Measurements from ENCODE around the gene RSL1D1. TPM values are rescaled to one million over a fixed set of nuclear protein-coding genes. Genes with fewer than 3 reads are reported as not detected.

Gene RSL1D1
- total RNA-seq (2014; rRNA removed; shearing (Covaris generic)): 118 and 137 TPM in 2 replicates

DNA sequence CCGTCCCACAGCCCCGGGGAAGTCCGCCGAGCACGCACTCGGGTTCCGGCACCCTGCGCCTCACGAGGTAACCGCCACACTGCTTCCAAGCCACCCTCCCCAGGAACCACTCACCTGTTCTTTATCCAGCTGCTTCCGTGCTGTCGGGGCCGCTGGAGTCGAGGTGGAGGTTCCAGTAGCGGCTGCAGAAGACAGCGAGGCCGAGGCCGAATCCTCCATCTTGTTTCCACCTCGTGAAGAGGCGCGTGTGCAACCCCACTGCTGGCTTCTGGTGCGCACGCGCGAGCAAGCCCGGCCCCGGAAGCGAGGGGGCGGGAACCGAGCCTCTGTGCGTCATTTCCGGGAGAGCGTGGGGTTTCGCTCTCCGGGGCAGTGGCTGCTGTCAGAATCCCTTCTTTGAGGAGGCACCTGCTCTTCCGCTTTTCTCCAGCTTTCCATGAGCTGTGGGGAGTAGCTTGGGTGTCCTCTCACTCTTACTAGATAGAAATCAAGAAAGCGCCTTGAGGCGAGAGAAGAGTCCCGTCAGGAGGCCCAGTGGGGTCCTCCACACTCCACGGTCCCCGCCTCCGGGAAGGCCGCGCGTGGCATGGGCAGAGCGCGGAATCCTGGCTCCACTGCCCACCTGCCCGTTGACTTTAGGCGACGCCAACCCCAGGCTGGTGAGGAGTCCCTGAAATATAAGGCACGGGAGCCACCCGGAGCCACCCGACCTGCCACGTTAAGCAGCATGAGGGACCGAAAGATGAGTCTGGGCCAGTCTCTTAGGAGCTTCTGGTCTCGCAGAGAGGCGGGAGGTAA is at the start of gene RSL1D1:
Gene RSL1D1, minus strand, starts transcription at position 249 of the 798 bp plus-strand sequence. Its CDS starts 30 bp downstream, at position 219.
- peak; percentile 88 for DNase-seq (ENCODE audit: low read depth)

- DNase-seq (ENCODE audit: low read depth): no peak
Measured at GRCh38 chr16:11901091-11901490, 49.7 kb upstream of the RSL1D1 start.

GRCh38 chr16:11896486-11897176 is 45.3 kb upstream of the RSL1D1 start:
- peak; percentile 10 for DNase-seq (ENCODE audit: low read depth)

DNA sequence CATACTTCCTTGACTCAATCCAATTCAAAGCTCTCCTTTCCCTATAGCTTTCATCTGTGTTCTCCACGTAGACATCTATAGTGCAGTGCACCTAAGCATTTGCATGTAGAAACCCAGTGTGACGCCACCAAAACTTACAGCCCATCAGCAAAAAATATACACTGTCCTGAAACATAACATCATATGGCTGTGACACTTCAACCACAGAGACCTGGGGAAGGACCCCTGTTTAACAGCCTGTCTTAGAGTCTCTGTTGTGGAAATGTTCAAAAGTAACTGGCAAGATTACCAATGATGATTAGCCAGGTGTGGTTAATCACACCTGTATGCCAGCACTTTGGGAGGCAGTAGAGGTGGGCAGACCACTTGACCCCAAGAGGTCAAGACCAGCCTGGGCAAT is 42.2 kb upstream of the RSL1D1 start:
- no peak for DNase-seq (ENCODE audit: low read depth)

- no peak for DNase-seq (ENCODE audit: low read depth)
Measured at GRCh38 chr16:11892761-11893160, 41.4 kb upstream of the RSL1D1 start.

GRCh38 chr16:11890231-11890965 is 39.1 kb upstream of the RSL1D1 start:
- no peak for DNase-seq (ENCODE audit: low read depth)

DNA sequence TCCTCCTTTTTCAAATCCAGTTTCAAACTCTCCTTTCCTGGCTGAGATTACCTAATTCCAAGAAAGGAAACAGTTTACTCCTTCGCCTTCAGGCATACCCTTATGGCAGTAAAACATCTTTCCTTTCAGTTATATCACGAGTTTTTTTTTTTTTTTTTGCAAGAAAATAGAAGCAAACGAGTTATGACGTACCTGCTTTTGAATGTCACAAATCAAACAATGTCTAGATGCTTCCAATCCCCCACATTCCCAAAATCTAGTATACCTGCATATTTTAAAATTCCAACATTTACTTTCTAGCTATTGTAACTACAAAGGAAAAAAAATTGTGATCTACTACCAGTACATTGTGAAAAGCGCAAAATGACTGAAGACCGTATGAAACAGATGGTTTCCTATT is 35.5 kb upstream of the RSL1D1 start:
- DNase-seq (ENCODE audit: low read depth): no peak

DNA sequence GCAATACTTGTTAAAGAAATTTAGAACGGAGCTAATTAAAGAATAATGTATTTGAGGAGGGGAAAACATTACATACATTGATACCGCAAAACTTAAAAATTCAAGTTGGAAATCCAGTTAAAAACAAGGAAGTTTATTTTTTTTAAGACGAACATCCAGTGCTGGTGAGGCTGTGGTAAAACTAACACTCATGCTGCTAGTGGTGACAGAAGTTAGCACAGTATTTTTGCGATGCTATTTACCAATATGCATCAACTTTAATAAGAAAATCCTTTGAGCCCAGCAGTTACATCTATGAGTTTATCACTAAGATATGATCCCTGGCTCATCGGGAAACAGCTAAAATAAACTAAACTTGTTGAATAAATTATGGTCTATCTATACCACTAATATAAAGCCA is 32.7 kb upstream of the RSL1D1 start:
- DNase-seq (ENCODE audit: low read depth): no peak

- DNase-seq (ENCODE audit: low read depth): no peak
Measured at GRCh38 chr16:11880007-11880406, 28.7 kb upstream of the RSL1D1 start.

DNA sequence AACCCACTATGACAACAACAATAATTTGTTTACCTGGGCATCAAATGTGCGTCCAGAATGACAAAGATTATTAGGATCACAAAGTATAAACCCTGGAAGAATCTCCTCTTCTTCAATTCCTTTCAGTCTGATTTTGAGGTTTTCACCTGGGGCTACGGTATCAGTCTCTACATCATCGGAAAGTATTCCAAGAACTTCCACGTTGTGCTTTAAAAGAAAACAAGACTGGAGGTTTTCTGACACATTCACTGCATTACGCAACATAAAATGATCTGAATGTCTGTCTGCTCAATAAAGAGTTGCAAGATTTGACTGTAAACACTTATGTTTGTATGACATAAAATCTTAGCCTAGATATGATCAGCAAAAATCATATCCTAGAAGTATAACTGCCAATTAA is 26.0 kb upstream of the RSL1D1 start:
- DNase-seq (ENCODE audit: low read depth): no peak

GRCh38 chr16:11876306-11876705 is 25.0 kb upstream of the RSL1D1 start:
- DNase-seq (ENCODE audit: low read depth): no peak

GRCh38 chr16:11875721-11876120 is 24.4 kb upstream of the RSL1D1 start:
- no peak for DNase-seq (ENCODE audit: low read depth)

DNA sequence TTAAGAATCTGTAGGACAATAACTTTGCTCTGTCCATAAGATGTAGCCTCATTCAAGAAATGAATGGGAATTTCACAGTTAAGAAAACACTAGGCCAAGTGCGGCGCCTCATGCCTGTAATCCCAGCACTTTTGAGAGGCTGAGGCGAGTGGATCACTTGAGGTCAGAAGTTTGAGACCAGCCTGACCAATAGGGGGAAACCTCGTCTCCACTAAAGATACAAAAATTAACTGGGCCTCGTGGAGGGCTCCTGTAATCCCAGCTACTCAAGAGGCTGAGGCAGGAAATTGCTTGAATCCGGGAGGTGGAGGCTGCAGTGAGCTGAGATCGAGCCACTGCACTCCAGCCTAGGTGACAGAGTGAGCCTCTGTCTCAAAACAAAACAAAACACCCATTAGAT is 19.9 kb upstream of the RSL1D1 start:
- DNase-seq (ENCODE audit: low read depth): no peak

- DNase-seq (ENCODE audit: low read depth): no peak
Measured at GRCh38 chr16:11870399-11870798, 19.1 kb upstream of the RSL1D1 start.

- no peak for DNase-seq (ENCODE audit: low read depth)
Measured at GRCh38 chr16:11869353-11870228, 18.2 kb upstream of the RSL1D1 start.

DNA sequence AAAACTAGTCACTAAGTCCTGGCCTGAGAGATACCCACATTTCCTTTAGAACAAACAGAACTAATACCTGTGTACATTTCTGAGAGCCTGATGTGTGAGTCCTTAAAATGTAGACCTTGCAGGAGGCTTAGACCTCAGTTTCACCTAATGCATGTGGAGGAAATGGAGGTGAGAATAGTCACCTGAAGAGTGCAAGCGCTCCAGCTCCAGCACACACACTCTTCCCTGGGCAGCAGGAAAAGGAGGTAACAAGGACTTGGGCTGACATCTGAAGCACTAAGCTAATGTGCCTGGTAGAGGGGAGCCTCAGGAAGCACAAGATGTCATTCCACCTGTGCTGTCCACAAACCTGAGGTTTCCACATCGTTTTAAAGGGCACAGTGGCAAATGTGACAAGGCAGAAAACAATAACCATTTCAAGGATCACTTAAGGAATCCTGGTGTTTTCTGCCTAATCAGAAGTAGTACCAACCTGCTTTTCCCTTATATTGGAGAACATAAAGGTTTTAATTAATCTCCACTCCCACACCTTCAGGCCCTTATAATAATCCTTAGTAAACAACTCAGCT is 17.2 kb upstream of the RSL1D1 start:
- DNase-seq (ENCODE audit: low read depth): no peak

- no peak for DNase-seq (ENCODE audit: low read depth)
Measured at GRCh38 chr16:11862489-11862888, 11.1 kb upstream of the RSL1D1 start.

GRCh38 chr16:11857161-11857560 is 5.8 kb upstream of the RSL1D1 start:
- DNase-seq (ENCODE audit: low read depth): peak; percentile 29

DNA sequence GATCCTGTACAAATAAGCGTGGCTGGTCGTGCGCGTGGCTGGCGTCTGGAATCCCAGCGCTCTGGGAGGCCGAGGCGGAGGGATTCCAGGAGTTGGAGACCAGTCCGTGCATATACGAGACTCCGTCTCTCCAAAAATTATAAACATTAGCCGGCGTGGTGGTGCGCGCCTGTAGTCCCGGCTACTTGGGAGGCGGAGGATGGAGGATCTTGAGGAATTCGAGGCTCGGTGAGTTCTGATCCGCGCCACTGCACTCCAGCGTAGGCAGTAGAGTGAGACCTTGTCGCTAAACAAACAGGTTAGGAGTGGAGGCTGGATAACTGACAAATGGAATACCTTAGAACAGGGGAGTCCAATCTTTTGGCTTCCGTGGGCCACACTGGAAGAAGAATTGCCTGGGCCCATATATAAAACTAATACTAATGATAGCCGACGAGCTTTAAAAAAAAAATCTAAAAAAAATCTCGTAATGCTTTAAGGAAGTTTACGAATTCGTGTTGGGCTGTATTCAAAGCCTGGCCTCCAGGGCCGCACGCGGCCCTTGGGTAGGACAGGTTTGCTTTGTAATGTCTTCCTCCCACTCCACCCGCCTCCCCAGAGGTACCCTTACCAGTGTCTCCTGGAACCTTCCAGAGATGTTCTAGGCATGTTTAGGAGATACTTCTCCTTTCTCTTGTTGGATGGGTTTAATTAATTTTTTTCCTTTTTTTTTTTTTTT is 909 bp upstream of the RSL1D1 start:
- no peak for DNase-seq (ENCODE audit: low read depth)

DNA sequence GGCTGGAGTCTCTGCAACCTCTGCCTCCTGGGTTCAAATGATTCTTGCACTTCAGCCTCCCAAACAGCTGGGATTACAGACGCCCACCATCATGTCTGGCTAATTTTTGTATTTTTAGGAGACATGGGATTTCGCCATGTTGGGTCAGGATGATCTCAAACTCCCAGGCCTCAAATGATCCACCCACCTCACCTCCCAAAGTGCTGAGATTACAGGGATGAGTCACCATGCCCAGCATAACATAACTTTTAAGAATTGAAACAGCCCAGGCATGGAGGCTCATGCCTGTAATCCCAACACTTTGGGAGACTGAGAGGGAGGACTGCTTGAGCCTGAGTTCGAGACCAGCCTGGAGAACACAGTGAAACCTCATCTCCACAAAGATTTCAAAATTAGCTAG is 2.5 kb downstream of the RSL1D1 start:
- DNase-seq (ENCODE audit: low read depth): peak; percentile 24

DNA sequence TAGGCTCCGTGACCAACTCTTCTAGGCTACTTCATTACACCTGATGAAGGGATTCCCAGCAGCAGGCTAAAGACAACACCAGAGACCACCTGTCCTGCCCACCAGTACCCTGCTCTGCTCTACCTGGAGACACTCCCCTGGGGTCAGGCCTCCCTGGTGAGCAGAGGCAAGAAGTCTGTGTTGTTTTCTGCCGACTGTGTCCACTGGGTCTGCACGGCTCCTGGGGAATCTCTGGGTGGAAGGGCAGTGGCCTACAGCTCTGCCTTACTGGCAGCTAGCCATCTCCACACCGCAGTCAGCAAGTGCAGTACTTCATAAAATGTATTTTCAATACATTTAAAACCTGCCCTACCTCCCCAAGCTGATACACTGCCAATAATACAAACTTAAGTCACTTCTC is 6.8 kb downstream of the RSL1D1 start:
- DNase-seq (ENCODE audit: low read depth): no peak

All from RPMI7951 (cell line).